NB4 (cell line): ENCODE data around the gene MIEF2.

Source experiments
- MYC ChIP-seq: IDR thresholded peaks from 2 replicates; pipeline ENCODE4 v1.6.1; 2011; ENCODE audit warnings: low read depth, low read length
- POLR2A ChIP-seq: IDR thresholded peaks from 2 replicates; pipeline ENCODE4 v1.6.1; 2011; ENCODE audit warnings: mild to moderate bottlenecking; ENCODE audit not compliant: insufficient read length; ENCODE audit errors: extremely low read depth
- TF ChIP-seq, protein P1 (sequence below): IDR thresholded peaks from one replicate; pipeline ENCODE4 v1.5.1; 2012; ENCODE audit warnings: low read depth, low read length

GRCh38 chr17:18225121-18225641 is 35.3 kb upstream of the MIEF2 start, which contains the start of gene LLGL1:
- TF ChIP-seq, protein P1, sequence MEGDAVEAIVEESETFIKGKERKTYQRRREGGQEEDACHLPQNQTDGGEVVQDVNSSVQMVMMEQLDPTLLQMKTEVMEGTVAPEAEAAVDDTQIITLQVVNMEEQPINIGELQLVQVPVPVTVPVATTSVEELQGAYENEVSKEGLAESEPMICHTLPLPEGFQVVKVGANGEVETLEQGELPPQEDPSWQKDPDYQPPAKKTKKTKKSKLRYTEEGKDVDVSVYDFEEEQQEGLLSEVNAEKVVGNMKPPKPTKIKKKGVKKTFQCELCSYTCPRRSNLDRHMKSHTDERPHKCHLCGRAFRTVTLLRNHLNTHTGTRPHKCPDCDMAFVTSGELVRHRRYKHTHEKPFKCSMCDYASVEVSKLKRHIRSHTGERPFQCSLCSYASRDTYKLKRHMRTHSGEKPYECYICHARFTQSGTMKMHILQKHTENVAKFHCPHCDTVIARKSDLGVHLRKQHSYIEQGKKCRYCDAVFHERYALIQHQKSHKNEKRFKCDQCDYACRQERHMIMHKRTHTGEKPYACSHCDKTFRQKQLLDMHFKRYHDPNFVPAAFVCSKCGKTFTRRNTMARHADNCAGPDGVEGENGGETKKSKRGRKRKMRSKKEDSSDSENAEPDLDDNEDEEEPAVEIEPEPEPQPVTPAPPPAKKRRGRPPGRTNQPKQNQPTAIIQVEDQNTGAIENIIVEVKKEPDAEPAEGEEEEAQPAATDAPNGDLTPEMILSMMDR = no peak
- TF ChIP-seq MYC (peak; percentile 58), POLR2A (peak; percentile 4)
